WTC11 (cell line): ENCODE measurements around the gene SH3BP2. TPM values are rescaled to one million over a fixed set of nuclear protein-coding genes. Genes with fewer than 3 reads are reported as not detected.

Source experiments
- ATAC-seq: fragments of 200-7000 bp; cut with Tn5 transposase; 2 replicates; pipeline ENCODE4 v1.10.0; 2021; ENCODE audit warnings: mild to moderate bottlenecking, moderate library complexity
- CTCF ChIA-PET: fragments of 300-600 bp; sonication (Branson Sonifier 250); formaldehyde crosslinking; loops from one replicate; lab custom pipeline; 2021; ENCODE audit warnings: antibody characterized with exemption; lab: Charles Lee
- POLR2A ChIA-PET: fragments of 350-600 bp; sonication (Branson Sonifier 250); formaldehyde crosslinking; loops from one replicate; lab custom pipeline; 2021; ENCODE audit warnings: antibody characterized with exemption; lab: Charles Lee
- DNase-seq: peaks from one replicate; pipeline ENCODE4 v3.0.0; 2021; ENCODE audit warnings: low spot score
- H3K27ac Mint-ChIP-seq: 2 replicates; pipeline ENCODE4 v1.8.0; 2021; ENCODE audit warnings: mixed read lengths
- H3K27me3 Mint-ChIP-seq: 2 replicates; pipeline ENCODE4 v1.8.0; 2021; ENCODE audit warnings: low read depth, mild to moderate bottlenecking, moderate library complexity, mixed read lengths
- H3K36me3 Mint-ChIP-seq: 2 replicates; pipeline ENCODE4 v1.8.0; 2021; ENCODE audit warnings: mixed read lengths
- H3K4me1 Mint-ChIP-seq: 2 replicates; pipeline ENCODE4 v1.8.0; 2022; ENCODE audit warnings: mixed read lengths
- H3K4me3 Mint-ChIP-seq: 2 replicates; pipeline ENCODE4 v1.8.0; 2021; ENCODE audit warnings: mild to moderate bottlenecking, moderate library complexity, mixed read lengths
- H3K9me3 Mint-ChIP-seq: 2 replicates; pipeline ENCODE4 v1.8.0; 2021; ENCODE audit warnings: mixed read lengths
- CDX4 ChIP-seq: fragments of 250-450 bp; sonication (Bioruptor Pico); IDR thresholded peaks from 2 replicates; pipeline ENCODE4 v1.9.0; 2021; ENCODE audit warnings: moderate library complexity, mild to moderate bottlenecking, inconsistent platforms, borderline replicate concordance
- MYBL2 ChIP-seq: sonication (generic); formaldehyde crosslinking; IDR thresholded peaks from 2 replicates; pipeline ENCODE4 v1.8.1; 2023; ENCODE audit warnings: mild to moderate bottlenecking, moderate library complexity, missing genetic modification reagents
- PRRX2 ChIP-seq: fragments of 250-450 bp; sonication (Bioruptor Pico); IDR thresholded peaks from 2 replicates; pipeline ENCODE4 v1.8.0; 2021; ENCODE audit warnings: mild to moderate bottlenecking
- ZNF138 ChIP-seq: sonication (generic); formaldehyde crosslinking; conservative IDR thresholded peaks from 2 replicates; pipeline ENCODE4 v1.8.1; 2022; ENCODE audit warnings: mild to moderate bottlenecking, moderate library complexity, missing genetic modification reagents
- ZNF671 ChIP-seq: fragments of 250-450 bp; sonication (Bioruptor Pico); IDR thresholded peaks from 2 replicates; pipeline ENCODE4 v1.8.0; 2021; ENCODE audit warnings: mild to moderate bottlenecking
- total RNA-seq: library from RNA; stranded (reverse); gene quantifications from 3 replicates; pipeline ENCODE4 v1.2.3, GENCODE V29; 2021
- TF ChIP-seq, protein P1 (sequence below): sonication (generic); formaldehyde crosslinking; IDR thresholded peaks from 2 replicates; pipeline ENCODE4 v1.8.0; 2023; ENCODE audit warnings: missing genetic modification reagents, mild to moderate bottlenecking, borderline replicate concordance
- TF ChIP-seq, protein P2 (sequence below): sonication (generic); formaldehyde crosslinking; IDR thresholded peaks from 2 replicates; pipeline ENCODE4 v1.8.0; 2022; ENCODE audit warnings: mild to moderate bottlenecking, missing genetic modification reagents
- TF ChIP-seq, protein P3 (sequence below): fragments of 250-450 bp; sonication (Bioruptor Pico); conservative IDR thresholded peaks from 2 replicates; pipeline ENCODE4 v1.9.0; 2021; ENCODE audit warnings: mild to moderate bottlenecking

The SH3BP2 gene
- total RNA-seq, 1 experiment from 2014 or later = 49.1 TPM

DNA sequence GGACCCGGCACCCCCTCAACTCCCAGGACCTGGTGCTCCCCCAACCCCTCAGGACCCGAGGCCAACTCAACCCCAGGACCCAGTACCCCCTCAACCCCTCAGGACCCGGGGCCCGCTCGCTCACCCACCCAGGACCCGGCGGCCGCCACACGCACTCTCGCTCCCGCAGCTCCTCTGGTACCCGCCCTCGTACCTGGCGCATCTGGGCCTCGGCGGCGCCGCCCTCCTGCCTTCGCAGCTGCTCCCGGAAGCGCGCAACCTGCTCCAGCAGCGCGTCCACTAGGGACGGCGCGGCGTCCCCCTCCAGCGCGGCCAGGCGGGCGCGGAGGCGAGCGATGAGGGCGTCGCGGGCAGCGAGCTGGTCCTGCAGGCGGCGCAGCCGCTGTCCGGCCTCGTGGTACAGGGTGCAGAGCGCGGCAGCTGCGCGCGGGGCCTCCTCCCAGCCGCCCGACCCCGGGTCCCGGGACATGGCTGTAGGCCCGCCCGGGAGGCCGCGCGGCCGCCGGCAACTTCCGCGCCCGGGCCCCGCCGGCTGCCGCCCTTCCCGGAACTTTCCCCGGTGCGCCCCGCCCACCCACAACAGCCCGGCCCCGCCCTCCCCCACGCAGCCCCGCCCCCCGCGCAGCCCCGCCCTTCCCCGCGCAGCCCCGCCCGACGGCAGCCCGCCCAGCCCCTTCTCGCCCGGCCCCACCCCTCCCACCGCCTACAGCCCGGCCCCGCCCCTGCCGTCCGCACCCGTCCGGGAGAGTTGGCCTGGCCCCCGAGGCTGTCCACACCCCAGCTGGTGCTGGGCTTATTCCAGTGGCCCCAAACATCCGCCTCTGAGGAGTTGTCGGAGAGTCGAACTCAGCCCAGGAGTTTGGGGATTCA, 36.8 kb upstream of the SH3BP2 start, which contains the start of gene TNIP2 (continued):
- peak; percentile 78; the same call in 1 of the 2 replicates for TF ChIP-seq MYBL2
- TF ChIP-seq, protein P1, sequence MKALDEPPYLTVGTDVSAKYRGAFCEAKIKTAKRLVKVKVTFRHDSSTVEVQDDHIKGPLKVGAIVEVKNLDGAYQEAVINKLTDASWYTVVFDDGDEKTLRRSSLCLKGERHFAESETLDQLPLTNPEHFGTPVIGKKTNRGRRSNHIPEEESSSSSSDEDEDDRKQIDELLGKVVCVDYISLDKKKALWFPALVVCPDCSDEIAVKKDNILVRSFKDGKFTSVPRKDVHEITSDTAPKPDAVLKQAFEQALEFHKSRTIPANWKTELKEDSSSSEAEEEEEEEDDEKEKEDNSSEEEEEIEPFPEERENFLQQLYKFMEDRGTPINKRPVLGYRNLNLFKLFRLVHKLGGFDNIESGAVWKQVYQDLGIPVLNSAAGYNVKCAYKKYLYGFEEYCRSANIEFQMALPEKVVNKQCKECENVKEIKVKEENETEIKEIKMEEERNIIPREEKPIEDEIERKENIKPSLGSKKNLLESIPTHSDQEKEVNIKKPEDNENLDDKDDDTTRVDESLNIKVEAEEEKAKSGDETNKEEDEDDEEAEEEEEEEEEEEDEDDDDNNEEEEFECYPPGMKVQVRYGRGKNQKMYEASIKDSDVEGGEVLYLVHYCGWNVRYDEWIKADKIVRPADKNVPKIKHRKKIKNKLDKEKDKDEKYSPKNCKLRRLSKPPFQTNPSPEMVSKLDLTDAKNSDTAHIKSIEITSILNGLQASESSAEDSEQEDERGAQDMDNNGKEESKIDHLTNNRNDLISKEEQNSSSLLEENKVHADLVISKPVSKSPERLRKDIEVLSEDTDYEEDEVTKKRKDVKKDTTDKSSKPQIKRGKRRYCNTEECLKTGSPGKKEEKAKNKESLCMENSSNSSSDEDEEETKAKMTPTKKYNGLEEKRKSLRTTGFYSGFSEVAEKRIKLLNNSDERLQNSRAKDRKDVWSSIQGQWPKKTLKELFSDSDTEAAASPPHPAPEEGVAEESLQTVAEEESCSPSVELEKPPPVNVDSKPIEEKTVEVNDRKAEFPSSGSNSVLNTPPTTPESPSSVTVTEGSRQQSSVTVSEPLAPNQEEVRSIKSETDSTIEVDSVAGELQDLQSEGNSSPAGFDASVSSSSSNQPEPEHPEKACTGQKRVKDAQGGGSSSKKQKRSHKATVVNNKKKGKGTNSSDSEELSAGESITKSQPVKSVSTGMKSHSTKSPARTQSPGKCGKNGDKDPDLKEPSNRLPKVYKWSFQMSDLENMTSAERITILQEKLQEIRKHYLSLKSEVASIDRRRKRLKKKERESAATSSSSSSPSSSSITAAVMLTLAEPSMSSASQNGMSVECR (CRISPR knock-in tag) = 0 out of 2 replicates have a peak, but pooled peaks have one; percentile 45
- TF ChIP-seq, protein P2, sequence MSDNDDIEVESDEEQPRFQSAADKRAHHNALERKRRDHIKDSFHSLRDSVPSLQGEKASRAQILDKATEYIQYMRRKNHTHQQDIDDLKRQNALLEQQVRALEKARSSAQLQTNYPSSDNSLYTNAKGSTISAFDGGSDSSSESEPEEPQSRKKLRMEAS (CRISPR knock-in tag) = peak; percentile 17; the same call in 1 of the 2 replicates
- TF ChIP-seq PRRX2 = no peak
- TF ChIP-seq, protein P3, sequence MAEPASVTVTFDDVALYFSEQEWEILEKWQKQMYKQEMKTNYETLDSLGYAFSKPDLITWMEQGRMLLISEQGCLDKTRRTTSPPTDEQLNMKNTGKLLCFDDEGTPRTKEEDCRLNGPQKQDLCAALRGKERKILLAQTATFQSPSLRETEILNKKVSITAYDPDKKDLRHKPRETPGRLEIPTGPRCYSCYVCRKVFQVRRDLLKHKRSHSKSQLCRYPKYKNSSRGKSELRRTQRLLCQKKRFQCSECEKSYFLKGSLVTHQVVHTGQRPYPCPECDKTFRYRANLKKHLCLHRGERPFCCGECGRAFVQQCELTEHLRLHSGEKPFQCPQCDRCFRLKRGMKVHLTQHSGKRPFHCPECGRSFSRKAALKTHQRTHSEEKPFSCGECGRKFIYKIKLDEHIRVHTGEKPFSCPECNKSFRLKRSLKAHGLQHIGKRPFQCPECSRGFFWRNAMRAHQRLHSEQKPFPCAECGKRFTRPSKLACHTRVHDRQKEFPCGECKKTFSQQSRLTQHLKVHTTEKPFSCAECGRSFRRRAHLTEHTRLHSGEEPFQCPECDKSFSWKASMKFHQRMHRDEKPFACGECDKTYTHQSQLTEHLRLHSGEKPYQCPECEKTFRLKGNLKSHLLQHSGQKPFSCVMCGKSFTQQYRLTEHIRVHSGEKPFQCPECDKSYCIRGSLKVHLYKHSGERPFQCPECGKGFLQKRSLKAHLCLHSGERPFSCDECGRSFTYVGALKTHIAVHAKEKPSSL = no peak

DNA sequence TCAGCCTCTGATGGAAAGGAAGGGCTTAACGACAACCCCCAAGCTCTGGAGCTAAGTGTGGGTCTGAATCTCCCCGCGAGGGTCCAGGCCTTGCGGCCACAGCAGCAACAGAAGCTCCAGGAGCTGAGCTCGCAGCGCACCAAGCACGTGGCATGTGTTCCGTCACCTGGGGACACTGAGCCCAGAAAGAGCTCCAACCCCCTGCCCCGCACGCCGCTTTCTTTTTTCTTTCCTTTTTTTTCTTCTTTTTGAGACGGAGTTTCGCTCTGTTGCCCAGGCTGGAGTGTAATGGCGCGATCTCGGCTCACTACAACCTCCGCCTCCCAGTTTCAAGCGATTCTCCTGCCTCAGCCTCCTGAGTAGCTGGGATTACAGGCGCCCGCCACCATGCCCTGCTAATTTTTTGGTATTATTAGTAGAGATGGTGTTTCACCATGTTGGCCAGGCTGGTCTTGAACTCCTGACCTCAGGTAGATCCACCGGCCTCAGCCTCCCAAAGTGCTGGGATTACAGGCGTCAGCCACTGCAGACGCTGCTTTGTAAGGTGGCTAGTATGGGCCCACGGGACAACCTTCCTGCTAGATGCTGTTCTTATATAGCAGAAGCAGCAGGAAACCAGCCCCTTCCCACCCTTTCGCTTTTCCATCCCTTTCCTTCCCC, 36.1 kb upstream of the SH3BP2 start:
- DNase-seq (no peak), ATAC-seq (peak; percentile 9)
- H3K4me1 Mint-ChIP-seq = peaks cover 23% of the 10 kb centered on the region
- H3K9me3 Mint-ChIP-seq = no peaks in the 10 kb centered on the region
- POLR2A ChIA-PET = interaction anchor here (0.7 kb wide), 1 partner anchor 35 kb away, joined by 3 read pairs; no protein-coding TSS in a partner anchor
- no peak for TF ChIP-seq CDX4 (CRISPR knock-in tag)
- TF ChIP-seq, protein P2 (CRISPR knock-in tag) = 0 out of 2 replicates have a peak, but pooled peaks have one; percentile 52
- H3K27me3 Mint-ChIP-seq = no peaks in the 10 kb centered on the region
- CTCF ChIA-PET = interaction anchor here (1.2 to 1.5 kb wide), 5 partner anchors 11 to 288 kb away, joined by 5 to 10 read pairs (median 6); partner anchors contain the start of genes GRK4, NOP14 and RNF4
- 0 out of 2 replicates have a peak, but pooled peaks cover 2% of the 10 kb centered on the region for H3K36me3 Mint-ChIP-seq
- H3K4me3 Mint-ChIP-seq = peak overlapping the region; percentile 51
- no peak overlapping the region; the same call in 1 of the 2 replicates for H3K27ac Mint-ChIP-seq

DNA sequence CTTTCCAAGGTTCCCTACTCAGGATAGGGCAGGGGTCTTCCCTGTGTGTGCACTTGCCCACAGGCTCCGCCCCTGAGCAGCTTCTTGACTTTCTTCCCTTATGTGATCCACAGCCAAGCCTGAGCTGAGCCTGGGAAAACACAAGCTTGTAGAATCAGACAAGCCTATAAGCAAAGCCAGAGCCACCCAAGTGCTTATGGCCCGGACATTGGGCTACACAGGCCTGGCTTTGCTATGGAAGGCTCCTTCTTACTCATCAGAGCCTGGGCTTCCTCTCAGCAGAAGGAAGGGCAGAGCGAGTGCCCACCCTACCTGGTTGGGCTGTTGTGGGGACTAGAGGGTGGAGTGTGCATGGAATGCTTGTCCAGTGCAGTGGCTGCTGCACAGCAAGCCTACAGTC, 35.5 kb upstream of the SH3BP2 start:
- ChIA-PET CTCF (interaction anchor here (1.5 kb wide), 1 partner anchor 61 kb away, joined by 3 read pairs; no protein-coding TSS in a partner anchor), POLR2A (no interaction called here)
- ATAC-seq = no peak
- no peak for DNase-seq
- no peak overlapping the region for H3K27ac Mint-ChIP-seq
- no peaks in the 10 kb centered on the region for H3K27me3 Mint-ChIP-seq
- 0 out of 2 replicates have a peak, but pooled peaks cover 2% of the 10 kb centered on the region for H3K9me3 Mint-ChIP-seq
- 0 out of 2 replicates have a peak, but pooled peaks cover 2% of the 10 kb centered on the region for H3K36me3 Mint-ChIP-seq
- H3K4me1 Mint-ChIP-seq = peaks cover 27% of the 10 kb centered on the region
- peak overlapping the region; percentile 51 for H3K4me3 Mint-ChIP-seq
- TF ChIP-seq ZNF138 (CRISPR knock-in tag) (no peak), PRRX2 (no peak), ZNF671 (CRISPR knock-in tag) (no peak)
